Neural cell (in vitro differentiated cells): Measurements from ENCODE around the gene JPT2. TPM values are rescaled to one million over a fixed set of nuclear protein-coding genes. Genes with fewer than 3 reads are reported as not detected.

ENCODE experiments used
- H2AFZ ChIP-seq: fragments of 200-600, 300-800 bp; sonication (generic), shearing (Covaris generic); 2 replicates; pipeline ENCODE4 v1.6.0; 2014; ENCODE audit warnings: low read depth, mild to moderate bottlenecking, antibody characterized with exemption, low read length, moderate library complexity
- H3F3A ChIP-seq: fragments of 200-600 bp; shearing (Covaris generic); 2 replicates; pipeline ENCODE4 v1.6.1; 2016; ENCODE audit warnings: mild to moderate bottlenecking, moderate library complexity, mixed read lengths, antibody characterized with exemption, low read length; ENCODE audit not compliant: insufficient read depth, poor library complexity, severe bottlenecking
- H3K27ac ChIP-seq: fragments of 200-600, 300-800 bp; sonication (generic), shearing (Covaris generic); 2 replicates; pipeline ENCODE4 v1.5.1; 2014; ENCODE audit warnings: mild to moderate bottlenecking, low read length, moderate library complexity
- H3K27me3 ChIP-seq: fragments of 300-800, 200-600 bp; sonication (generic), shearing (Covaris generic); 2 replicates; pipeline ENCODE4 v1.6.0; 2014; ENCODE audit warnings: mild to moderate bottlenecking, low read depth, low read length, moderate library complexity; ENCODE audit not compliant: insufficient read depth
- H3K36me3 ChIP-seq: fragments of 300-800, 200-600 bp; sonication (generic), shearing (Covaris generic); 2 replicates; pipeline ENCODE4 v1.5.1; 2014; ENCODE audit warnings: mild to moderate bottlenecking, antibody characterized with exemption, low read length, moderate library complexity; ENCODE audit not compliant: insufficient read depth
- H3K4me2 ChIP-seq: fragments of 300-800, 200-600 bp; sonication (generic), shearing (Covaris generic); 2 replicates; pipeline ENCODE4 v1.6.0; 2014; ENCODE audit warnings: mild to moderate bottlenecking, low read length
- H3K4me3 ChIP-seq: fragments of 300-800, 200-600 bp; sonication (generic), shearing (Covaris generic); 2 replicates; pipeline ENCODE4 v1.5.1; 2014; ENCODE audit warnings: mild to moderate bottlenecking, low read length, moderate library complexity
- H3K79me2 ChIP-seq: fragments of 200-600 bp; shearing (Covaris generic); replicated peaks from 2 replicates; pipeline ENCODE4 v1.6.0; 2014; ENCODE audit warnings: mild to moderate bottlenecking, low read length, moderate library complexity; ENCODE audit not compliant: insufficient read depth
- H3K9ac ChIP-seq: fragments of 300-800, 200-600 bp; sonication (generic), shearing (Covaris generic); 2 replicates; pipeline ENCODE4 v1.6.1; 2016; ENCODE audit warnings: mild to moderate bottlenecking, low read length, mixed read lengths
- H3K9me2 ChIP-seq: fragments of 200-600 bp; shearing (Covaris generic); 2 replicates; pipeline ENCODE4 v1.6.1; 2016; ENCODE audit warnings: mild to moderate bottlenecking, low read length, mixed read lengths; ENCODE audit not compliant: insufficient read depth
- H3K9me3 ChIP-seq: fragments of 200-600, 300-800 bp; sonication (generic), shearing (Covaris generic); 2 replicates; pipeline ENCODE4 v1.6.1; 2016; ENCODE audit warnings: mild to moderate bottlenecking, mixed run types, low read length, moderate library complexity, mixed read lengths
- H4K20me1 ChIP-seq: fragments of 200-600 bp; shearing (Covaris generic); 2 replicates; pipeline ENCODE4 v1.6.1; 2016; ENCODE audit warnings: mild to moderate bottlenecking, mixed run types; ENCODE audit not compliant: insufficient read depth
- EP300 ChIP-seq: fragments of 450-650 bp; conservative IDR thresholded peaks from 2 replicates; pipeline ENCODE4 v1.6.1; 2014; ENCODE audit warnings: antibody characterized with exemption, mild to moderate bottlenecking, moderate library complexity; ENCODE audit not compliant: poor library complexity, severe bottlenecking
- EZH2 ChIP-seq: fragments of 200-600, 300-800 bp; shearing (Covaris generic), sonication (generic); IDR thresholded peaks from 2 replicates; pipeline ENCODE4 v1.6.1; 2014; ENCODE audit warnings: antibody characterized with exemption, low read length, borderline replicate concordance, mild to moderate bottlenecking; ENCODE audit not compliant: insufficient read depth, poor library complexity, severe bottlenecking
- MXI1 ChIP-seq: fragments of 450-650 bp; conservative IDR thresholded peaks from 2 replicates; pipeline ENCODE4 v1.6.1; 2014; ENCODE audit warnings: antibody characterized with exemption, mild to moderate bottlenecking; ENCODE audit not compliant: poor library complexity, severe bottlenecking
- POLR2AphosphoS5 ChIP-seq: IDR thresholded peaks from 2 replicates; pipeline ENCODE4 v1.6.1; 2012
- RAD21 ChIP-seq: fragments of 450-650 bp; conservative IDR thresholded peaks from 2 replicates; pipeline ENCODE4 v1.6.1; 2014; ENCODE audit warnings: antibody characterized with exemption, mild to moderate bottlenecking, moderate library complexity
- REST ChIP-seq: IDR thresholded peaks from 2 replicates; pipeline ENCODE4 v1.6.1; 2012; ENCODE audit warnings: borderline replicate concordance
- SMC3 ChIP-seq: fragments of 450-650 bp; conservative IDR thresholded peaks from 2 replicates; pipeline ENCODE4 v1.6.1; 2014; ENCODE audit warnings: antibody characterized with exemption, mild to moderate bottlenecking, moderate library complexity; ENCODE audit not compliant: poor library complexity
- TAF1 ChIP-seq: IDR thresholded peaks from 2 replicates; pipeline ENCODE4 v1.6.1; 2012; ENCODE audit warnings: low read depth
- polyA plus RNA-seq: library from polyadenylated mRNA; depleted of rRNA; stranded (reverse); fragments of >200 nt; gene quantifications from 2 replicates; pipeline ENCODE4 v1.2.3, GENCODE V29; 2014
- TF ChIP-seq, protein P1 (sequence below): fragments of 450-650 bp; IDR thresholded peaks from 2 replicates; pipeline ENCODE4 v1.5.1; 2014; ENCODE audit warnings: antibody characterized with exemption, mild to moderate bottlenecking, moderate library complexity; ENCODE audit not compliant: poor library complexity, severe bottlenecking

JPT2 gene
- polyA plus RNA-seq, 1 donor from 2014 or later, result 61.4 TPM

DNA sequence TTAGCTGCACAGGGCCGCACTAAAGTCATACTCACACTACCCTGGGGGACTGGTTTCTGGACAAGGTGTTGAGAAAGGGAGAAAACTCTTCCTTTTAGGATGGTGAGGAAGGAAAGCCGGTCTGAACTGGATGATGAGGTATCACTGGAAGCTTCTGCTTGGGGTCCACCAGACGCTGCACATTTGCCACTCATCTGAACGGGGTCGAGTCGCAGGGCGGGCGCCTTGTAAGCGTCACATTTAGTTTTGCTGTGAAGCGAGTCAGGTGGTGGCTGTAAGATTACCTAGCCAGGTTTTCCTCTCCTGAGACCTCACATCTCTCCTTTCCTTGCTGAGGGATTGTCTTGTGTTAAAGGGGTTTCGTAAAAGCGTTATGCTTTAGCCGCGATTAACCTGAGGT lies 2.3 kb downstream of the JPT2 start:
- no peak overlapping the region for H3K9ac ChIP-seq
- no peaks in the 10 kb centered on the region for H4K20me1 ChIP-seq
- no peak overlapping the region for H3K4me2 ChIP-seq
- no peaks in the 10 kb centered on the region for H3K9me3 ChIP-seq
- peak overlapping the region; percentile 22 for H3K4me3 ChIP-seq
- no peak overlapping the region for H3K27ac ChIP-seq
- H3K27me3 ChIP-seq, result no peaks in the 10 kb centered on the region
- peaks cover 56% of the 10 kb centered on the region for H3K79me2 ChIP-seq
- no peaks in the 10 kb centered on the region for H3F3A ChIP-seq
- H3K36me3 ChIP-seq, result no peaks in the 10 kb centered on the region
- H3K9me2 ChIP-seq, result no peaks in the 10 kb centered on the region
- TF ChIP-seq SMC3 (no peak), EZH2 (no peak), EP300 (no peak), REST (no peak), TAF1 (no peak), RAD21 (no peak), MXI1 (no peak), POLR2AphosphoS5 (no peak)
- TF ChIP-seq, protein P1, sequence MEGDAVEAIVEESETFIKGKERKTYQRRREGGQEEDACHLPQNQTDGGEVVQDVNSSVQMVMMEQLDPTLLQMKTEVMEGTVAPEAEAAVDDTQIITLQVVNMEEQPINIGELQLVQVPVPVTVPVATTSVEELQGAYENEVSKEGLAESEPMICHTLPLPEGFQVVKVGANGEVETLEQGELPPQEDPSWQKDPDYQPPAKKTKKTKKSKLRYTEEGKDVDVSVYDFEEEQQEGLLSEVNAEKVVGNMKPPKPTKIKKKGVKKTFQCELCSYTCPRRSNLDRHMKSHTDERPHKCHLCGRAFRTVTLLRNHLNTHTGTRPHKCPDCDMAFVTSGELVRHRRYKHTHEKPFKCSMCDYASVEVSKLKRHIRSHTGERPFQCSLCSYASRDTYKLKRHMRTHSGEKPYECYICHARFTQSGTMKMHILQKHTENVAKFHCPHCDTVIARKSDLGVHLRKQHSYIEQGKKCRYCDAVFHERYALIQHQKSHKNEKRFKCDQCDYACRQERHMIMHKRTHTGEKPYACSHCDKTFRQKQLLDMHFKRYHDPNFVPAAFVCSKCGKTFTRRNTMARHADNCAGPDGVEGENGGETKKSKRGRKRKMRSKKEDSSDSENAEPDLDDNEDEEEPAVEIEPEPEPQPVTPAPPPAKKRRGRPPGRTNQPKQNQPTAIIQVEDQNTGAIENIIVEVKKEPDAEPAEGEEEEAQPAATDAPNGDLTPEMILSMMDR, result no peak
- no peak overlapping the region for H2AFZ ChIP-seq

DNA sequence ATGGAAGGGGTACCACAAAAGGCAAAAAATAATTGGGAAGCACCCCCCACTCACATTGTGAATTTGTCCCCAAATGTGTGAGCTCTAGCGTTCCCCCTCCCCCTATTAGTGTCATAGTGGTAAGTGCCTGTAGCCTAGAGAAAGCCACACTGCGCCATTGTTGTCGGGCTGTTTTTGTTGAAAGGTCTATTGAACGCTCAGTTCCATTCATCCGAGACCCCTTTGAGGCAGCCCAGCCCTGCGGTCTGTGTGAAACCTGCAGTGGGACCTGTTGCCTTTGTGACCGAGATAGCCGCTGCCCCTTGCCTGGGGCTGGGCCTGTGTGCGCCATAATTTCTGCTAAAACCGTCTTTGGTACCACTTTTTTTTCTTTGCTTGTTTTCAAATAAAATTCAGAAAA lies 3.0 kb downstream of the JPT2 start:
- no peak overlapping the region for H3K9ac ChIP-seq

More for the DNA sequence above, 3.0 kb downstream of the JPT2 start:
- Histone ChIP-seq H3K9me2 (no peaks in the 10 kb centered on the region), H3K4me3 (peak overlapping the region; percentile 22), H3K27me3 (no peaks in the 10 kb centered on the region), H3K4me2 (no peak overlapping the region), H3K36me3 (no peaks in the 10 kb centered on the region), H4K20me1 (no peaks in the 10 kb centered on the region), H3F3A (no peaks in the 10 kb centered on the region), H2AFZ (no peak overlapping the region), H3K79me2 (peaks cover 57% of the 10 kb centered on the region), H3K9me3 (no peaks in the 10 kb centered on the region), H3K27ac (no peak overlapping the region)
- TF ChIP-seq MXI1, result no peak
- TF ChIP-seq EZH2, result no peak
